Fibroblast of lung (primary cell): ENCODE results near the gene KAT2B. TPM values are rescaled to one million over a fixed set of nuclear protein-coding genes. Genes with fewer than 3 reads are reported as not detected.

Experiments used
- DNase-seq, 2 donors: peaks; one replicate each; pipeline versions ENCODE4 v3.0.0 to v3.0.0-alpha.2; 2010; ENCODE audit warnings: low read depth in 2 of 2
- H2AFZ ChIP-seq: 2 replicates; pipeline ENCODE4 v1.5.1; 2012; ENCODE audit warnings: low read length, control low read depth, inconsistent platforms
- H3K27ac ChIP-seq: 2 replicates; pipeline ENCODE4 v1.5.1; 2011; ENCODE audit warnings: low read length, control low read depth; ENCODE audit not compliant: insufficient read depth
- H3K27me3 ChIP-seq: 2 replicates; pipeline ENCODE4 v1.5.1; 2011; ENCODE audit warnings: mild to moderate bottlenecking, low read length; ENCODE audit not compliant: control insufficient read depth, insufficient read depth
- H3K36me3 ChIP-seq: 2 replicates; pipeline ENCODE4 v1.5.1; 2011; ENCODE audit warnings: low read length; ENCODE audit not compliant: control insufficient read depth, insufficient read depth
- H3K4me1 ChIP-seq: 2 replicates; pipeline ENCODE4 v1.5.1; 2011; ENCODE audit warnings: low read length; ENCODE audit not compliant: control insufficient read depth, insufficient read depth; ENCODE audit errors: extremely low read depth
- H3K4me2 ChIP-seq: 2 replicates; pipeline ENCODE4 v1.5.1; 2011; ENCODE audit warnings: low read length, control low read depth; ENCODE audit not compliant: insufficient read depth; ENCODE audit errors: extremely low read depth
- H3K4me3 ChIP-seq, 4 experiments: fragments of 200-600 bp in 1 of 4; sonication (generic) in 1 of 4; replicated peaks in 1 of 4; 2 replicates each; pipeline ENCODE4 v1.5.1; 2011 to 2016; ENCODE audit warnings: low read length in 4 of 4, low read depth in 3 of 4, mild to moderate bottlenecking in 3 of 4, control low read depth in 2 of 4, inconsistent platforms in 1 of 4, mixed read lengths in 1 of 4; ENCODE audit not compliant: insufficient read depth in 1 of 4; ENCODE audit errors: control extremely low read depth in 1 of 4
- H3K79me2 ChIP-seq: 2 replicates; pipeline ENCODE4 v1.5.1; 2012; ENCODE audit warnings: mild to moderate bottlenecking, low read length, inconsistent platforms; ENCODE audit not compliant: control insufficient read depth, insufficient read depth
- H3K9ac ChIP-seq: 2 replicates; pipeline ENCODE4 v1.5.1; 2011; ENCODE audit warnings: mild to moderate bottlenecking, low read length, control low read depth; ENCODE audit not compliant: insufficient read depth
- H3K9me3 ChIP-seq: 2 replicates; pipeline ENCODE4 v1.5.1; 2012; ENCODE audit warnings: low read depth, low read length; ENCODE audit not compliant: control insufficient read depth, insufficient read depth
- H4K20me1 ChIP-seq: 2 replicates; pipeline ENCODE4 v1.5.1; 2011; ENCODE audit warnings: low read length; ENCODE audit not compliant: control insufficient read depth, insufficient read depth; ENCODE audit errors: extremely low read depth
- CTCF ChIP-seq, 2 donors: IDR thresholded peaks in 1 of 2; conservative IDR thresholded peaks in 1 of 2; 1 replicate in 1 of 2; 2 replicates in 1 of 2; pipeline ENCODE4 v1.5.1; 2011 to 2012; ENCODE audit warnings: low read length in 2 of 2, control low read depth in 1 of 2, inconsistent platforms in 1 of 2, low read depth in 1 of 2, mild to moderate bottlenecking in 1 of 2
- EZH2 ChIP-seq: IDR thresholded peaks from 2 replicates; pipeline ENCODE4 v1.5.1; 2012; ENCODE audit warnings: low read length, control low read depth, mild to moderate bottlenecking; ENCODE audit errors: missing control alignments
- polyA plus RNA-seq, 2 donors: library from polyadenylated mRNA; depleted of rRNA in 1 of 2; stranded (reverse) in 1 of 2; unstranded in 1 of 2; fragments of >200 nt; gene quantifications; 2 replicates each; pipeline ENCODE4 v1.2.1, GENCODE V29; 2011 to 2012; ENCODE audit warnings: missing spikeins in 1 of 2
- total RNA-seq: library from RNA; depleted of rRNA; stranded (reverse); fragments of >200 nt; gene quantifications from 2 replicates; pipeline ENCODE4 v1.2.1, GENCODE V29; 2014

KAT2B gene
- total and polyA plus RNA-seq, 2 donors (not counting 1 experiment from before 2014, with no cell fraction given): 9.1 to 14.7 TPM

GRCh38 chr3:20173844-20174410 lies 133.7 kb downstream of the KAT2B start:
- TF ChIP-seq CTCF (conservative IDR thresholded peaks at IDR 0.05 in 1 of 2, IDR thresholded peaks at IDR 0.05 in 1 of 2; ENCODE audit: low read depth in 1 of 2, low read length in 2 of 2) (no peak), EZH2 (no peak)
- no peaks in the 10 kb centered on the region for H3K79me2 ChIP-seq

GRCh38 chr3:20181276-20181675 lies 141.0 kb downstream of the KAT2B start:
- Histone ChIP-seq H3K4me3 (no peak overlapping the region), H4K20me1 (no peaks in the 10 kb centered on the region), H3K9ac (no peak overlapping the region), H3K36me3 (no peaks in the 10 kb centered on the region), H3K79me2 (peaks cover 12% of the 10 kb centered on the region), H3K4me1 (no peaks in the 10 kb centered on the region), H3K9me3 (no peaks in the 10 kb centered on the region), H3K27ac (no peak overlapping the region), H3K27me3 (no peaks in the 10 kb centered on the region), H2AFZ (no peak overlapping the region), H3K4me2 (no peak overlapping the region)
- no peak for DNase-seq
- TF ChIP-seq EZH2: no peak
- no peak for TF ChIP-seq CTCF (conservative IDR thresholded peaks at IDR 0.05 in 1 of 2, IDR thresholded peaks at IDR 0.05 in 1 of 2; ENCODE audit: low read depth in 1 of 2, low read length in 2 of 2)

More at GRCh38 chr3:20173844-20174410, 133.7 kb downstream of the KAT2B start:
- Histone ChIP-seq H3K4me2 (no peak overlapping the region), H4K20me1 (no peaks in the 10 kb centered on the region), H3K27me3 (no peaks in the 10 kb centered on the region), H3K9ac (no peak overlapping the region), H2AFZ (no peak overlapping the region), H3K27ac (no peak overlapping the region), H3K4me1 (no peaks in the 10 kb centered on the region), H3K4me3 (no peak overlapping the region), H3K36me3 (no peaks in the 10 kb centered on the region), H3K9me3 (no peaks in the 10 kb centered on the region)
- DNase-seq: no peak

DNA sequence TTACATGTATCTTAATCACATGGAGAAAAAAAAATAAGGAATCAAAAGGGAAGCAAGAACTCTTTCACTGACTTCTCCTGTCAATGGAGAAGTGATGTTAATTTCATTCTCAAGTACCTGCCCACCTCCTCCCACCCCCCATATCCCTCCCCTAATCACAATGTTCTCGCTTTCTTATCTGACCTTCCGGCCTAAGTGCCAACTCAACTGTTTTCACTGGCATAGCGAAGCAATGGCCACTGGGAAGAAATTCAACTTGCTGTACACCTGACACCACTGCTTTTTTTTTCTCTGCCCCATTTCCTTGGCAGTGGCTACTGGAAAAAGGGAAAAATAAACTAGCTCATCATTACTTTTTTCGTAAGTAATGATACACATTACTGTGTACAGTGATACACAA lies 142.0 kb downstream of the KAT2B start:
- no peak overlapping the region for H3K9ac ChIP-seq
- no peaks in the 10 kb centered on the region for H3K4me1 ChIP-seq
- no peak overlapping the region for H3K4me3 ChIP-seq
- H3K4me2 ChIP-seq: no peak overlapping the region
- no peaks in the 10 kb centered on the region for H3K27me3 ChIP-seq
- H3K9me3 ChIP-seq: no peaks in the 10 kb centered on the region
- H2AFZ ChIP-seq: no peak overlapping the region
- peaks cover 12% of the 10 kb centered on the region for H3K79me2 ChIP-seq
- no peak for TF ChIP-seq EZH2
- H3K36me3 ChIP-seq: no peaks in the 10 kb centered on the region
- DNase-seq: no peak
- H3K27ac ChIP-seq: no peak overlapping the region
- H4K20me1 ChIP-seq: no peaks in the 10 kb centered on the region
